Measurements from ENCODE around the gene TUBD1. TPM values are rescaled to one million over a fixed set of nuclear protein-coding genes. Genes with fewer than 3 reads are reported as not detected.

The TUBD1 gene
- total RNA-seq, 2 experiments from 2014 or later = 8.6 to 13.0 TPM

DNA sequence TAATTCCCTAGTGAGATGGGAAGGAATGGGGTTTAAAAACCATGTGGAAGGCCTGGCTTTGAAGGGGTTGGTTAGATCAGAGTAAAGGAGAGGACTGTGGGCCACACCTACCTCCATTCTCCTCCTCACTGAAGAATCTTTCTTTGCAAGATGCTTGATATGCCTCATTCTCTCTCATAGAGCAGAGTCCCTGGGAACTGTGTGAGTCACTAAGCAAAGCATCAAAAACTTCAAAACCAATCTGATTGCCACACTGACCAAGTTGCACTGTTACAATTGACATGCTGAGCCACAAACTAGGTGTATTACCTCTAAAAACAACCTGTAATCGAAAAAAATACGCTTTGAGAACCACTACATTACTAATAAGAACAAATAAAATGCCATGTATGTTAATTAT, 2.0 kb downstream of the TUBD1 start:
- H2AFZ ChIP-seq (ENCODE audit: low read length) = no peak overlapping the region
- BruUV-seq (replicated peaks) = TSS peak; percentile 39
- intact Hi-C loops (cut with micrococcal nuclease; ENCODE audit: unreplicated experiment) = loop anchor here (5.0 kb wide), 1 partner anchor 733 kb away; the partner anchor contains the start of genes PRR11 and SKA2
- no peak for TF ChIP-seq EZH2phosphoT487 (IDR thresholded peaks at IDR 0.05; ENCODE audit: borderline replicate concordance, low read depth, low read length)
- TF ChIP-seq, protein P1, sequence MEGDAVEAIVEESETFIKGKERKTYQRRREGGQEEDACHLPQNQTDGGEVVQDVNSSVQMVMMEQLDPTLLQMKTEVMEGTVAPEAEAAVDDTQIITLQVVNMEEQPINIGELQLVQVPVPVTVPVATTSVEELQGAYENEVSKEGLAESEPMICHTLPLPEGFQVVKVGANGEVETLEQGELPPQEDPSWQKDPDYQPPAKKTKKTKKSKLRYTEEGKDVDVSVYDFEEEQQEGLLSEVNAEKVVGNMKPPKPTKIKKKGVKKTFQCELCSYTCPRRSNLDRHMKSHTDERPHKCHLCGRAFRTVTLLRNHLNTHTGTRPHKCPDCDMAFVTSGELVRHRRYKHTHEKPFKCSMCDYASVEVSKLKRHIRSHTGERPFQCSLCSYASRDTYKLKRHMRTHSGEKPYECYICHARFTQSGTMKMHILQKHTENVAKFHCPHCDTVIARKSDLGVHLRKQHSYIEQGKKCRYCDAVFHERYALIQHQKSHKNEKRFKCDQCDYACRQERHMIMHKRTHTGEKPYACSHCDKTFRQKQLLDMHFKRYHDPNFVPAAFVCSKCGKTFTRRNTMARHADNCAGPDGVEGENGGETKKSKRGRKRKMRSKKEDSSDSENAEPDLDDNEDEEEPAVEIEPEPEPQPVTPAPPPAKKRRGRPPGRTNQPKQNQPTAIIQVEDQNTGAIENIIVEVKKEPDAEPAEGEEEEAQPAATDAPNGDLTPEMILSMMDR (conservative IDR thresholded peaks at IDR 0.05; ENCODE audit: low read length) = no peak
- no peaks in the 10 kb centered on the region for H3K9me2 ChIP-seq (ENCODE audit: insufficient read depth, low read length)
- no peak overlapping the region for H3K4me3 ChIP-seq (ENCODE audit: low read depth, low read length, poor library complexity, severe bottlenecking)
- peaks cover 43% of the 10 kb centered on the region for H3K79me2 ChIP-seq (ENCODE audit: insufficient read depth, low read depth, low read length)
- POLR2A ChIA-PET = interaction anchor here (0.6 kb wide), 1 partner anchor 30 kb away, joined by 3 read pairs; no protein-coding TSS in a partner anchor
- peaks cover 13% of the 10 kb centered on the region for H3K4me1 ChIP-seq (ENCODE audit: insufficient read depth, low read length, poor library complexity, severe bottlenecking)
- no peak for DNase-seq (ENCODE audit: low spot score)
- H4K20me1 ChIP-seq (ENCODE audit: insufficient read depth, low read length) = 0 out of 2 replicates have a peak, but pooled peaks cover 5% of the 10 kb centered on the region
- no peak overlapping the region for H3K27ac ChIP-seq (ENCODE audit: low read depth, low read length, poor library complexity, severe bottlenecking)
- CTCF ChIA-PET (ENCODE audit: unreplicated experiment) = no interaction called here
- peaks cover 27% of the 10 kb centered on the region; the same call in 1 of the 2 replicates for H3K36me3 ChIP-seq (ENCODE audit: insufficient read depth, low read length)
- no peaks in the 10 kb centered on the region for H3K9me3 ChIP-seq (ENCODE audit: low read length)
- 0 out of 2 replicates have a peak overlapping the region, but pooled peaks have one; percentile 78 for H3K4me2 ChIP-seq (ENCODE audit: low read length)

- BruUV-seq (replicated peaks) = no TSS peak
- Histone ChIP-seq H4K20me1 (ENCODE audit: insufficient read depth, low read length) (no peaks in the 10 kb centered on the region), H3K4me1 (ENCODE audit: insufficient read depth, low read length, poor library complexity, severe bottlenecking) (peaks cover 4% of the 10 kb centered on the region), H3K27ac (ENCODE audit: low read depth, low read length, poor library complexity, severe bottlenecking) (no peak overlapping the region), H3K36me3 (ENCODE audit: insufficient read depth, low read length) (peaks cover 41% of the 10 kb centered on the region), H3K9me3 (ENCODE audit: low read length) (no peaks in the 10 kb centered on the region), H3K4me3 (ENCODE audit: low read depth, low read length, poor library complexity, severe bottlenecking) (no peak overlapping the region), H3K79me2 (ENCODE audit: insufficient read depth, low read depth, low read length) (peaks cover 21% of the 10 kb centered on the region; the same call in 1 of the 2 replicates), H3K4me2 (ENCODE audit: low read length) (no peak overlapping the region), H2AFZ (ENCODE audit: low read length) (no peak overlapping the region), H3K9me2 (ENCODE audit: insufficient read depth, low read length) (no peaks in the 10 kb centered on the region)
- DNase-seq (ENCODE audit: low spot score) = no peak
- TF ChIP-seq, protein P1 (conservative IDR thresholded peaks at IDR 0.05; ENCODE audit: low read length) = no peak
- no peak for TF ChIP-seq EZH2phosphoT487 (IDR thresholded peaks at IDR 0.05; ENCODE audit: borderline replicate concordance, low read depth, low read length)
- ChIA-PET POLR2A (interaction anchor here (0.6 kb wide), 1 partner anchor 161 kb away, joined by 3 read pairs; no protein-coding TSS in a partner anchor), CTCF (ENCODE audit: unreplicated experiment) (no interaction called here)
- intact Hi-C loops (cut with micrococcal nuclease; ENCODE audit: unreplicated experiment) = no loop called here
Observed at GRCh38 chr17:59888145-59888750, 4.5 kb downstream of the TUBD1 start.

DNA sequence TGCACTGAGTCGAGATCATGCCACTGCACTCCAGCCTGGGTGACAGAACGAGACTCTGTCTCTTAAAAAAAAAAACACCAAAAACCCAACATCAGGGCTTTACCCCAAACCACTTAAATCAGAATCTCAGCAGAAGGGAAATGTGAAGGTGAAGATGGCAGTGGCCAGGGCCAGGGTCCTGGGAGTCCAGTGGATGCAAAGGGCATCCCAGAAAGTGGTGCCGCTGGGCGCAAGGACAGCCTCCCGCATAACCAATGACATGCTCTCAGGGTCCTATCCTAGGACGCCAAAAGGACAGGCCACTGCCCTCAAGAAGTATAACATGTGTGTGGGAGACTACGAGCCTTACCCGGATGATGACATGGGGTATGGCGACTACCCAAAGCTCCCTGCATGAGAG, 7.9 kb downstream of the TUBD1 start:
- Histone ChIP-seq H3K9me2 (ENCODE audit: insufficient read depth, low read length) (no peaks in the 10 kb centered on the region), H3K27ac (ENCODE audit: low read depth, low read length, poor library complexity, severe bottlenecking) (no peak overlapping the region), H3K4me3 (ENCODE audit: low read depth, low read length, poor library complexity, severe bottlenecking) (no peak overlapping the region), H4K20me1 (ENCODE audit: insufficient read depth, low read length) (no peaks in the 10 kb centered on the region), H3K4me1 (ENCODE audit: insufficient read depth, low read length, poor library complexity, severe bottlenecking) (no peaks in the 10 kb centered on the region), H3K4me2 (ENCODE audit: low read length) (no peak overlapping the region), H3K9me3 (ENCODE audit: low read length) (no peaks in the 10 kb centered on the region), H3K79me2 (ENCODE audit: insufficient read depth, low read depth, low read length) (no peaks in the 10 kb centered on the region), H2AFZ (ENCODE audit: low read length) (no peak overlapping the region), H3K36me3 (ENCODE audit: insufficient read depth, low read length) (peaks cover 41% of the 10 kb centered on the region)
- ChIA-PET POLR2A (no interaction called here), CTCF (ENCODE audit: unreplicated experiment) (no interaction called here)
- TF ChIP-seq, protein P1 (conservative IDR thresholded peaks at IDR 0.05; ENCODE audit: low read length) = no peak
- TF ChIP-seq EZH2phosphoT487 (IDR thresholded peaks at IDR 0.05; ENCODE audit: borderline replicate concordance, low read depth, low read length) = no peak
- intact Hi-C loops (cut with micrococcal nuclease; ENCODE audit: unreplicated experiment) = no loop called here
- BruUV-seq (replicated peaks) = no TSS peak
- DNase-seq (ENCODE audit: low spot score) = no peak

Data from OCI-LY7 (cell line).